ENCODE data around the gene AIDA.

- TF ChIP-seq CTCF (IDR thresholded peaks at IDR 0.05) = no peak
- TF ChIP-seq POLR2A (IDR thresholded peaks at IDR 0.05) = no peak
- no peak for TF ChIP-seq POLR2AphosphoS5 (IDR thresholded peaks at IDR 0.05)
- no peak for TF ChIP-seq EP300 (IDR thresholded peaks at IDR 0.05)
These were observed 17.4 kb downstream of the AIDA start for GRCh38 chr1:222694927-222695326.

Data from gastroesophageal sphincter (tissue), 3 donors.